HS-5 (cell line): ENCODE results near the gene SLC9A9.

Experiments
- DNase-seq: peaks from one replicate; pipeline ENCODE4 v3.0.0-alpha.2; 2012; ENCODE audit warnings: low read depth

Gene SLC9A9

GRCh38 chr3:143757691-143758090 lies 90.6 kb downstream of the SLC9A9 start:
- no peak for DNase-seq

- DNase-seq = no peak
Observed at GRCh38 chr3:143755978-143756377, 92.3 kb downstream of the SLC9A9 start.

GRCh38 chr3:143754090-143754489 lies 94.2 kb downstream of the SLC9A9 start:
- no peak for DNase-seq

GRCh38 chr3:143753456-143753855 lies 94.8 kb downstream of the SLC9A9 start:
- no peak for DNase-seq

GRCh38 chr3:143753006-143753405 lies 95.3 kb downstream of the SLC9A9 start:
- DNase-seq = no peak

- no peak for DNase-seq
Observed at GRCh38 chr3:143751643-143752178, 96.6 kb downstream of the SLC9A9 start.

GRCh38 chr3:143750841-143751240 lies 97.4 kb downstream of the SLC9A9 start:
- DNase-seq = no peak

- DNase-seq = no peak
Observed at GRCh38 chr3:143749926-143750325, 98.3 kb downstream of the SLC9A9 start.

GRCh38 chr3:143737065-143737464 lies 111.2 kb downstream of the SLC9A9 start:
- no peak for DNase-seq

- DNase-seq = peak; percentile 14
Observed at GRCh38 chr3:143736205-143736997, 111.9 kb downstream of the SLC9A9 start.

- DNase-seq = no peak
Observed at GRCh38 chr3:143731776-143732175, 116.5 kb downstream of the SLC9A9 start.

- DNase-seq = no peak
Observed at GRCh38 chr3:143731320-143731719, 116.9 kb downstream of the SLC9A9 start.

- DNase-seq = no peak
Observed at GRCh38 chr3:143727391-143727790, 120.9 kb downstream of the SLC9A9 start.

GRCh38 chr3:143726727-143727126 lies 121.5 kb downstream of the SLC9A9 start:
- DNase-seq = no peak

GRCh38 chr3:143720381-143720780 lies 127.9 kb downstream of the SLC9A9 start:
- no peak for DNase-seq

GRCh38 chr3:143718463-143718862 lies 129.8 kb downstream of the SLC9A9 start:
- no peak for DNase-seq

GRCh38 chr3:143716731-143717130 lies 131.5 kb downstream of the SLC9A9 start:
- no peak for DNase-seq

- no peak for DNase-seq
Observed at GRCh38 chr3:143712522-143712921, 135.7 kb downstream of the SLC9A9 start.

- DNase-seq = no peak
Observed at GRCh38 chr3:143707848-143708247, 140.4 kb downstream of the SLC9A9 start.

- DNase-seq = no peak
Observed at GRCh38 chr3:143700431-143700975, 147.8 kb downstream of the SLC9A9 start.

- no peak for DNase-seq
Observed at GRCh38 chr3:143699424-143699823, 148.8 kb downstream of the SLC9A9 start.

- no peak for DNase-seq
Observed at GRCh38 chr3:143698682-143699303, 149.5 kb downstream of the SLC9A9 start.

- DNase-seq = no peak
Observed at GRCh38 chr3:143697975-143698374, 150.3 kb downstream of the SLC9A9 start.
